ENCODE data around the gene RANBP17.

GRCh38 chr5:170836226-170836625 is 25.6 kb upstream of the RANBP17 start:
- TF ChIP-seq, protein P1, sequence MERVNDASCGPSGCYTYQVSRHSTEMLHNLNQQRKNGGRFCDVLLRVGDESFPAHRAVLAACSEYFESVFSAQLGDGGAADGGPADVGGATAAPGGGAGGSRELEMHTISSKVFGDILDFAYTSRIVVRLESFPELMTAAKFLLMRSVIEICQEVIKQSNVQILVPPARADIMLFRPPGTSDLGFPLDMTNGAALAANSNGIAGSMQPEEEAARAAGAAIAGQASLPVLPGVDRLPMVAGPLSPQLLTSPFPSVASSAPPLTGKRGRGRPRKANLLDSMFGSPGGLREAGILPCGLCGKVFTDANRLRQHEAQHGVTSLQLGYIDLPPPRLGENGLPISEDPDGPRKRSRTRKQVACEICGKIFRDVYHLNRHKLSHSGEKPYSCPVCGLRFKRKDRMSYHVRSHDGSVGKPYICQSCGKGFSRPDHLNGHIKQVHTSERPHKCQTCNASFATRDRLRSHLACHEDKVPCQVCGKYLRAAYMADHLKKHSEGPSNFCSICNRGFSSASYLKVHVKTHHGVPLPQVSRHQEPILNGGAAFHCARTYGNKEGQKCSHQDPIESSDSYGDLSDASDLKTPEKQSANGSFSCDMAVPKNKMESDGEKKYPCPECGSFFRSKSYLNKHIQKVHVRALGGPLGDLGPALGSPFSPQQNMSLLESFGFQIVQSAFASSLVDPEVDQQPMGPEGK (CRISPR knock-in tag; IDR thresholded peaks at IDR 0.05; ENCODE audit: borderline replicate concordance), result no peak
- no peak for TF ChIP-seq ESRRG (CRISPR knock-in tag; IDR thresholded peaks at IDR 0.05)
- no peak for TF ChIP-seq ZFP3 (CRISPR knock-in tag; IDR thresholded peaks at IDR 0.05)
- TF ChIP-seq ZC3H10 (CRISPR knock-in tag; IDR thresholded peaks at IDR 0.05), result no peak
- no peak for TF ChIP-seq ZNF70 (CRISPR knock-in tag; IDR thresholded peaks at IDR 0.05)
- no peak for TF ChIP-seq CSDC2 (CRISPR knock-in tag; IDR thresholded peaks at IDR 0.05)
- no peak for TF ChIP-seq ISL1 (CRISPR knock-in tag; IDR thresholded peaks at IDR 0.05)
- TF ChIP-seq ARNTL (CRISPR knock-in tag; IDR thresholded peaks at IDR 0.05; ENCODE audit: borderline replicate concordance, low read depth), result no peak

Measured in SK-N-SH treated with all-trans-retinoic acid at 6 μM for 48 hours (cell line).